A549 (cell line): ENCODE measurements around the gene ANXA8.

Experiments used
- CTCF ChIP-seq: fragments of >200 bp; sonication (Bioruptor Twin); formaldehyde crosslinking; IDR thresholded peaks from 3 replicates; pipeline ENCODE4 v1.5.1; 2016
- EP300 ChIP-seq, 2 experiments: fragments of >200 bp; sonication (Bioruptor Twin); formaldehyde crosslinking; IDR thresholded peaks; 2 replicates in 1 of 2; 3 replicates in 1 of 2; pipeline ENCODE4 v1.6.1; 2016 to 2017
- MYC ChIP-seq: IDR thresholded peaks from 2 replicates; pipeline ENCODE4 v1.6.1; 2012; ENCODE audit warnings: mild to moderate bottlenecking, inconsistent platforms, low read length, improper control_type of control experiment, borderline replicate concordance

GRCh38 chr10:47423476-47423875 is 60.4 kb downstream of the ANXA8 start:
- TF ChIP-seq EP300 (IDR thresholded peaks at IDR 0.05) (no peak), MYC (no peak), CTCF (no peak)
